IMR-90 (cell line): Measurements from ENCODE around the gene ERC2. TPM values are rescaled to one million over a fixed set of nuclear protein-coding genes. Genes with fewer than 3 reads are reported as not detected.

ENCODE experiments used
- ATAC-seq: fragments of 200-7000 bp; cut with Tn5 transposase; 2 replicates; pipeline ENCODE4 v1.9.1; 2020; ENCODE audit warnings: low read depth, mild to moderate bottlenecking, moderate library complexity
- BruUV-seq: library from RNA; stranded (reverse); fragments of 400-500 nt; replicated peaks from 2 replicates; lab custom pipeline; 2021; lab: Mats Ljungman, UMichigan
- CTCF ChIA-PET: fragments of 300-600 bp; formaldehyde crosslinking; extraction: SDS; loops from one replicate; lab custom pipeline; 2021; ENCODE audit warnings: antibody characterized with exemption; lab: Yijun Ruan, JAX
- POLR2A ChIA-PET: fragments of 300-600 bp; sonication (Branson Sonifier 250); formaldehyde crosslinking; loops from one replicate; lab custom pipeline; 2022; ENCODE audit warnings: antibody characterized with exemption; ENCODE audit not compliant: unreplicated experiment; lab: Charles Lee
- DNase-seq: peaks from one replicate; pipeline ENCODE4 v3.0.0; 2013
- H2AFZ ChIP-seq: replicated peaks from 2 replicates; pipeline ENCODE3; 2013; ENCODE audit warnings: low read length, mild to moderate bottlenecking; ENCODE audit not compliant: poor library complexity
- H2AK5ac ChIP-seq: 2 replicates; pipeline ENCODE4 v1.6.1; 2013; ENCODE audit warnings: low read depth, low read length, inconsistent platforms
- H2AK9ac ChIP-seq: replicated peaks from 2 replicates; pipeline ENCODE3; 2013; ENCODE audit warnings: mild to moderate bottlenecking, low read depth, low read length, moderate library complexity; ENCODE audit not compliant: poor library complexity
- H2BK120ac ChIP-seq: 2 replicates; pipeline ENCODE4 v1.6.1; 2013; ENCODE audit warnings: low read depth, low read length, inconsistent platforms
- H2BK15ac ChIP-seq: 3 replicates; pipeline ENCODE4 v1.6.1; 2013; ENCODE audit warnings: low read depth, low read length, inconsistent platforms
- H2BK20ac ChIP-seq: 2 replicates; pipeline ENCODE4 v1.6.1; 2013; ENCODE audit warnings: low read depth, mild to moderate bottlenecking, inconsistent platforms, low read length, moderate library complexity
- H2BK5ac ChIP-seq: 2 replicates; pipeline ENCODE4 v1.6.1; 2013; ENCODE audit warnings: mild to moderate bottlenecking, low read depth, low read length, inconsistent platforms; ENCODE audit not compliant: poor library complexity, severe bottlenecking
- H3K14ac ChIP-seq: replicated peaks from 2 replicates; pipeline ENCODE4 v1.6.1; 2013; ENCODE audit warnings: low read depth, low read length, inconsistent platforms
- H3K18ac ChIP-seq: 2 replicates; pipeline ENCODE4 v1.6.1; 2013; ENCODE audit warnings: low read depth, low read length, control low read depth
- H3K23ac ChIP-seq: 2 replicates; pipeline ENCODE4 v1.6.1; 2013; ENCODE audit warnings: low read depth, low read length, inconsistent platforms
- H3K27ac ChIP-seq: 2 replicates; pipeline ENCODE4 v1.5.1; 2013; ENCODE audit warnings: mild to moderate bottlenecking, control low read depth, low read length; ENCODE audit not compliant: insufficient read depth
- H3K27me3 ChIP-seq: 2 replicates; pipeline ENCODE4 v1.6.1; 2013; ENCODE audit warnings: low read length; ENCODE audit not compliant: control insufficient read depth, insufficient read depth
- H3K36me3 ChIP-seq: 2 replicates; pipeline ENCODE4 v1.6.1; 2013; ENCODE audit warnings: low read length, mixed read lengths; ENCODE audit not compliant: control insufficient read depth, insufficient read depth
- H3K4ac ChIP-seq: 2 replicates; pipeline ENCODE4 v1.6.1; 2013; ENCODE audit warnings: low read depth, low read length, inconsistent platforms
- H3K4me1 ChIP-seq: 2 replicates; pipeline ENCODE4 v1.6.1; 2013; ENCODE audit warnings: low read length, mixed read lengths; ENCODE audit not compliant: control insufficient read depth, insufficient read depth
- H3K4me2 ChIP-seq: 2 replicates; pipeline ENCODE4 v1.6.1; 2013; ENCODE audit warnings: low read depth, mild to moderate bottlenecking, control low read depth, low read length, moderate library complexity
- H3K4me3 ChIP-seq: 2 replicates; pipeline ENCODE4 v1.5.1; 2013; ENCODE audit warnings: low read depth, mild to moderate bottlenecking, control low read depth, low read length, moderate library complexity; ENCODE audit not compliant: insufficient read depth
- H3K56ac ChIP-seq: 2 replicates; pipeline ENCODE4 v1.6.1; 2013; ENCODE audit warnings: low read length, inconsistent platforms; ENCODE audit not compliant: insufficient read depth; ENCODE audit errors: extremely low read depth
- H3K79me1 ChIP-seq, 2 experiments: 2 replicates each; pipeline ENCODE4 v1.6.1; 2013; ENCODE audit warnings: low read length in 2 of 2, inconsistent platforms in 1 of 2, low read depth in 1 of 2
- H3K9ac ChIP-seq: 2 replicates; pipeline ENCODE4 v1.6.1; 2013; ENCODE audit warnings: low read depth, low read length, control low read depth
- H3K9me1 ChIP-seq: 2 replicates; pipeline ENCODE4 v1.6.1; 2013; ENCODE audit warnings: low read length, inconsistent platforms; ENCODE audit not compliant: insufficient read depth
- H3K9me3 ChIP-seq: 2 replicates; pipeline ENCODE4 v1.6.1; 2013; ENCODE audit warnings: low read length; ENCODE audit not compliant: control insufficient read depth, insufficient read depth
- H4K20me1 ChIP-seq: 2 replicates; pipeline ENCODE4 v1.6.1; 2013; ENCODE audit warnings: low read length, inconsistent platforms; ENCODE audit not compliant: insufficient read depth
- H4K5ac ChIP-seq: 2 replicates; pipeline ENCODE4 v1.6.1; 2013; ENCODE audit warnings: mild to moderate bottlenecking, low read depth, low read length, control low read depth
- H4K8ac ChIP-seq, 2 experiments: 2 replicates each; pipeline ENCODE4 v1.6.1; 2013; ENCODE audit warnings: low read depth in 2 of 2, low read length in 2 of 2, control low read depth in 1 of 2, inconsistent platforms in 1 of 2
- H4K91ac ChIP-seq: 2 replicates; pipeline ENCODE4 v1.6.1; 2013; ENCODE audit warnings: low read depth, low read length, inconsistent platforms; ENCODE audit not compliant: insufficient read depth
- BHLHE40 ChIP-seq: fragments of 150-350 bp; IDR thresholded peaks from 2 replicates; pipeline ENCODE4 v1.6.1; 2016; ENCODE audit warnings: mild to moderate bottlenecking, low read depth, low read length
- CEBPB ChIP-seq: IDR thresholded peaks from 2 replicates; pipeline ENCODE4 v1.6.1; 2012; ENCODE audit warnings: low read depth, low read length, improper control_type of control experiment
- CHD1 ChIP-seq: IDR thresholded peaks from 2 replicates; pipeline ENCODE4 v1.6.1; 2012; ENCODE audit warnings: low read depth, low read length, improper control_type of control experiment
- FOS ChIP-seq: fragments of 150-350 bp; IDR thresholded peaks from 2 replicates; pipeline ENCODE4 v1.6.1; 2016; ENCODE audit warnings: low read depth, low read length
- MAFK ChIP-seq: IDR thresholded peaks from 2 replicates; pipeline ENCODE4 v1.6.1; 2012; ENCODE audit warnings: low read depth, low read length, improper control_type of control experiment
- MAZ ChIP-seq: IDR thresholded peaks from 2 replicates; pipeline ENCODE4 v1.6.1; 2012; ENCODE audit warnings: low read depth, mild to moderate bottlenecking, low read length, improper control_type of control experiment, moderate library complexity, borderline replicate concordance
- MXI1 ChIP-seq: IDR thresholded peaks from 2 replicates; pipeline ENCODE4 v1.6.1; 2012; ENCODE audit warnings: low read depth, mild to moderate bottlenecking, low read length, moderate library complexity, borderline replicate concordance
- NFE2L2 ChIP-seq: fragments of 150-350 bp; IDR thresholded peaks from 2 replicates; pipeline ENCODE4 v1.6.1; 2016; ENCODE audit warnings: low read depth, mild to moderate bottlenecking, low read length
- POLR2A ChIP-seq: IDR thresholded peaks from 2 replicates; pipeline ENCODE4 v1.6.1; 2012; ENCODE audit warnings: mild to moderate bottlenecking, low read depth, low read length
- RAD21 ChIP-seq: IDR thresholded peaks from 2 replicates; pipeline ENCODE4 v1.6.1; 2012; ENCODE audit warnings: low read length, improper control_type of control experiment
- RCOR1 ChIP-seq: IDR thresholded peaks from 2 replicates; pipeline ENCODE4 v1.6.1; 2012; ENCODE audit warnings: mild to moderate bottlenecking, low read length, improper control_type of control experiment; ENCODE audit not compliant: insufficient replicate concordance
- RFX5 ChIP-seq: IDR thresholded peaks from 2 replicates; pipeline ENCODE4 v1.8.0; 2012; ENCODE audit warnings: low read depth, mild to moderate bottlenecking, low read length, moderate library complexity
- SMC3 ChIP-seq: fragments of 150-350 bp; IDR thresholded peaks from 2 replicates; pipeline ENCODE4 v1.6.1; 2016; ENCODE audit warnings: low read depth, mild to moderate bottlenecking, antibody characterized with exemption, low read length, moderate library complexity
- WGBS, 2 experiments: methylation state at CpG; one replicate each; pipeline versions ENCODE4 v1.1.5 to v1.1.7; 2013; ENCODE audit warnings: missing lambda C conversion rate in 2 of 2; ENCODE audit not compliant: insufficient read length in 1 of 2; ENCODE audit errors: extremely low coverage in 2 of 2; 5-methylcytosine and 5-hydroxymethylcytosine counted together
- dilution Hi-C: fragments of 300-500 bp; cut with HindIII; formaldehyde crosslinking; loops from one replicate; pipeline ENCODE4 v1.14.3; 2018; ENCODE audit warnings: low sequenced_read_pairs; ENCODE audit not compliant: unreplicated experiment
- in situ Hi-C: fragments of 300-500 bp; cut with MboI; formaldehyde crosslinking; loops from 3 replicates; pipeline ENCODE4 v1.14.3; 2019; ENCODE audit warnings: low sequenced_read_pairs, inconsistent platforms, mixed read lengths
- intact Hi-C: fragments of 100-400 bp; cut with micrococcal nuclease; formaldehyde crosslinking; loops from 2 replicates; pipeline ENCODE4 v1.10.0; 2022
- polyA plus RNA-seq, 3 experiments: library from polyadenylated mRNA; depleted of rRNA; stranded (reverse); fragments of >200 nt; gene quantifications; 2 replicates each; pipeline ENCODE4 v1.2.3, GENCODE V29; 2012; ENCODE audit warnings: low replicate concordance in 1 of 3
- total RNA-seq: library from RNA; depleted of rRNA; stranded (reverse); fragments of >200 nt; gene quantifications from 2 replicates; pipeline ENCODE4 v1.2.3, GENCODE V29; 2012
- TF ChIP-seq, protein P1 (sequence below): fragments of 150-350 bp; IDR thresholded peaks from 2 replicates; pipeline ENCODE4 v1.6.1; 2016; ENCODE audit warnings: low read depth, mild to moderate bottlenecking, low read length, moderate library complexity, borderline replicate concordance
- TF ChIP-seq, protein P2 (sequence below): conservative IDR thresholded peaks from 2 replicates; pipeline ENCODE4 v1.5.1; 2012; ENCODE audit warnings: mild to moderate bottlenecking, low read depth, low read length, improper control_type of control experiment
- TF ChIP-seq, protein P3 (sequence below): fragments of 150-350 bp; IDR thresholded peaks from 2 replicates; pipeline ENCODE4 v1.6.1; 2017; ENCODE audit warnings: mild to moderate bottlenecking, antibody characterized with exemption, low read length, low read depth

Gene ERC2
- total and polyA plus RNA-seq, 2 of the 4 experiments (the other 2 are of a cell fraction): 0.17 to 0.18 TPM

DNA sequence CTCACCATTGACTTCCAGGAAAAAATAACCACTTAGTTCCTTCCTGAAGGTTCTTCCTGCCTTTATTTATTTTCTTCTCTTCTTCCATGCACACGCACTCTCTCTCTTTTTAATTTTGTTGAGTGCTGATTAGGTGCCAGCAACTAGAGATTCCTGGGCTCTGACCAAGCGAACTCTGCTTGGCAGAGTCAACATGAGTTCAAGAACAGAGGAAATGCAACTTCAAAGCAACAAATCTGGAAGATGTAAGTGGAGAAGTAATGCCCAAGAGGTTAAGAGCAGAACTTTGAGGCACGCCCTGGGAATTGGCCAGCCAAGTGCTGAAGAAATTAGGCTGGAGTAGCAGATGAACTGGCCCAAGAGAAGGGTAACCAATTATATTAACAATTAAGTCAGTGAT lies 8.5 kb downstream of the ERC2 start:
- H3K27ac ChIP-seq: no peak overlapping the region
- dilution Hi-C loops: no loop called here
- no peaks in the 10 kb centered on the region for H3K9me3 ChIP-seq
- no peak overlapping the region for H3K56ac ChIP-seq
- H4K20me1 ChIP-seq: no peaks in the 10 kb centered on the region
- no peak overlapping the region for H4K91ac ChIP-seq
- H3K23ac ChIP-seq: no peak overlapping the region
- no peak overlapping the region for H2BK120ac ChIP-seq
- H4K5ac ChIP-seq: no peak overlapping the region
- no peak overlapping the region for H3K14ac ChIP-seq
- H3K4me3 ChIP-seq: no peak overlapping the region
- CTCF ChIA-PET: interaction anchor here (0.6 kb wide), 1 partner anchor 353 kb away, joined by 4 read pairs; no protein-coding TSS in a partner anchor
- TF ChIP-seq CHD1 (no peak), MAZ (no peak), NFE2L2 (no peak), SMC3 (no peak), RCOR1 (no peak), MAFK (no peak), RAD21 (no peak), BHLHE40 (no peak), RFX5 (no peak), FOS (no peak), CEBPB (no peak), MXI1 (no peak), POLR2A (no peak)
- TF ChIP-seq, protein P1, sequence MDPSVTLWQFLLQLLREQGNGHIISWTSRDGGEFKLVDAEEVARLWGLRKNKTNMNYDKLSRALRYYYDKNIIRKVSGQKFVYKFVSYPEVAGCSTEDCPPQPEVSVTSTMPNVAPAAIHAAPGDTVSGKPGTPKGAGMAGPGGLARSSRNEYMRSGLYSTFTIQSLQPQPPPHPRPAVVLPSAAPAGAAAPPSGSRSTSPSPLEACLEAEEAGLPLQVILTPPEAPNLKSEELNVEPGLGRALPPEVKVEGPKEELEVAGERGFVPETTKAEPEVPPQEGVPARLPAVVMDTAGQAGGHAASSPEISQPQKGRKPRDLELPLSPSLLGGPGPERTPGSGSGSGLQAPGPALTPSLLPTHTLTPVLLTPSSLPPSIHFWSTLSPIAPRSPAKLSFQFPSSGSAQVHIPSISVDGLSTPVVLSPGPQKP: no peak
- TF ChIP-seq, protein P2, sequence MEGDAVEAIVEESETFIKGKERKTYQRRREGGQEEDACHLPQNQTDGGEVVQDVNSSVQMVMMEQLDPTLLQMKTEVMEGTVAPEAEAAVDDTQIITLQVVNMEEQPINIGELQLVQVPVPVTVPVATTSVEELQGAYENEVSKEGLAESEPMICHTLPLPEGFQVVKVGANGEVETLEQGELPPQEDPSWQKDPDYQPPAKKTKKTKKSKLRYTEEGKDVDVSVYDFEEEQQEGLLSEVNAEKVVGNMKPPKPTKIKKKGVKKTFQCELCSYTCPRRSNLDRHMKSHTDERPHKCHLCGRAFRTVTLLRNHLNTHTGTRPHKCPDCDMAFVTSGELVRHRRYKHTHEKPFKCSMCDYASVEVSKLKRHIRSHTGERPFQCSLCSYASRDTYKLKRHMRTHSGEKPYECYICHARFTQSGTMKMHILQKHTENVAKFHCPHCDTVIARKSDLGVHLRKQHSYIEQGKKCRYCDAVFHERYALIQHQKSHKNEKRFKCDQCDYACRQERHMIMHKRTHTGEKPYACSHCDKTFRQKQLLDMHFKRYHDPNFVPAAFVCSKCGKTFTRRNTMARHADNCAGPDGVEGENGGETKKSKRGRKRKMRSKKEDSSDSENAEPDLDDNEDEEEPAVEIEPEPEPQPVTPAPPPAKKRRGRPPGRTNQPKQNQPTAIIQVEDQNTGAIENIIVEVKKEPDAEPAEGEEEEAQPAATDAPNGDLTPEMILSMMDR: no peak
- TF ChIP-seq, protein P3, sequence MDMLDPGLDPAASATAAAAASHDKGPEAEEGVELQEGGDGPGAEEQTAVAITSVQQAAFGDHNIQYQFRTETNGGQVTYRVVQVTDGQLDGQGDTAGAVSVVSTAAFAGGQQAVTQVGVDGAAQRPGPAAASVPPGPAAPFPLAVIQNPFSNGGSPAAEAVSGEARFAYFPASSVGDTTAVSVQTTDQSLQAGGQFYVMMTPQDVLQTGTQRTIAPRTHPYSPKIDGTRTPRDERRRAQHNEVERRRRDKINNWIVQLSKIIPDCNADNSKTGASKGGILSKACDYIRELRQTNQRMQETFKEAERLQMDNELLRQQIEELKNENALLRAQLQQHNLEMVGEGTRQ: no peak
- no peak overlapping the region for H3K9ac ChIP-seq
- no peaks in the 10 kb centered on the region for H3K36me3 ChIP-seq
- H3K9me1 ChIP-seq: no peaks in the 10 kb centered on the region
- no peak overlapping the region for H2AFZ ChIP-seq
- H3K4me2 ChIP-seq: no peak overlapping the region
- no peak overlapping the region for H2AK9ac ChIP-seq
- no peaks in the 10 kb centered on the region for H3K79me1 ChIP-seq
- in situ Hi-C loops: no loop called here
- H4K8ac ChIP-seq: no peak overlapping the region
- no TSS peak for BruUV-seq
- intact Hi-C loops: no loop called here
- no peaks in the 10 kb centered on the region for H3K4me1 ChIP-seq
- no peak overlapping the region for H2BK15ac ChIP-seq
- DNase-seq (no peak), ATAC-seq (no peak)
- H2BK20ac ChIP-seq: no peak overlapping the region
- no peak overlapping the region for H3K18ac ChIP-seq
- no peak overlapping the region for H2BK5ac ChIP-seq
- WGBS, 2 experiments: 20% methylated on average over 1 of the region's 3 CpGs; no CpG with 5 or more reads in 1 of the 2 experiments
- H3K4ac ChIP-seq: no peak overlapping the region
- H3K27me3 ChIP-seq: no peaks in the 10 kb centered on the region
- no peak overlapping the region for H2AK5ac ChIP-seq
- POLR2A ChIA-PET: no interaction called here
